OCI-LY3 (cell line): ENCODE data around the gene AMT.

ENCODE experiments used
- CTCF ChIP-seq: fragments of 200-600, 300-600 bp; sonication (generic); IDR thresholded peaks from 2 replicates; pipeline ENCODE4 v1.5.1; 2014; ENCODE audit warnings: antibody characterized with exemption, low read length, low read depth
- EZH2phosphoT487 ChIP-seq: fragments of 200-600 bp; shearing (Covaris generic); IDR thresholded peaks from 2 replicates; pipeline ENCODE4 v1.6.1; 2018; ENCODE audit warnings: antibody characterized with exemption, mixed run types, low read depth

- TF ChIP-seq CTCF (no peak), EZH2phosphoT487 (no peak)
These were observed 43.8 kb upstream of the AMT start for GRCh38 chr3:49466085-49466484.
